Kidney glomerular epithelial cell (primary cell): Measurements from ENCODE around the gene PLEKHH1.
"Not testable (repeated sequence)": the region's sequence is repeated elsewhere in the genome, so short reads cannot be mapped to it uniquely, and the experiment has no call there.

Source experiments
- DNase-seq: peaks from one replicate; lab custom pipeline; 2025; lab: John Stamatoyannopoulos, UW

The PLEKHH1 gene

DNA sequence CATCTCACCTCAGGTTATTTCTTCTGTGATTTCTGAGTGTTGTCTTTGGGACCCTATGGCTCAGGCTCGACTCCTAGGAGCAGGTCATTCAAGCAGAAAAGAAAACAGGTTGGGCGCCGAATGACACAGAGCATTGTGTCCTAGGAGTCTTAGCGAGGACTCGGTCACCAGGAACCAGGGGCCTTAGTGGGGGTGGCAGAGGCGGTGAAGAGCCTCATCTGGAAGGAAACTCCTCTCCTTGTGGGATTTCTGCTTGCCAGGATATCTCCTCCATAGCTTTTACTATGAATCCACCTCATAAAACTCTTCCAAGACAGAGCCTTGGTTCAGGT is 630 bp downstream of the PLEKHH1 start:
- peak; percentile 62 for DNase-seq

DNA sequence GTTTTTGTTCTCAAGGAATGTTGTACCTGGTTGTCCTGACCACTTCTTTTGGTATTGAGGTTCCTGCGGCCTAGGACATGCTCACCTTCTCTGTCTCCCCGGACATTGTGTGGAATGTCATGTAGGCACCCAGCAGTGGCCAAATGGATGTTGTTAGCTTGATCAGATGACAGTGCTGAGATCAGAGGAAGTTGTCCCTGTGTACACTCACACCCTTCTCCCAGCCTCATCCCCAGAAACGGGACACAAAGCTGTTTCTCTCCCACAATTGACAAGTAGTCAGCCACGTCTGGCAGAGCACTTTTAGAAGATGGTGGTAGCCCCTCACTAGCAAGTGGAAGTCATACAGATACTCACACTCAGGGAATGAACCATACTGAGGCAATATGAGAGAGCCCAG is 3.0 kb downstream of the PLEKHH1 start:
- DNase-seq: no peak

DNA sequence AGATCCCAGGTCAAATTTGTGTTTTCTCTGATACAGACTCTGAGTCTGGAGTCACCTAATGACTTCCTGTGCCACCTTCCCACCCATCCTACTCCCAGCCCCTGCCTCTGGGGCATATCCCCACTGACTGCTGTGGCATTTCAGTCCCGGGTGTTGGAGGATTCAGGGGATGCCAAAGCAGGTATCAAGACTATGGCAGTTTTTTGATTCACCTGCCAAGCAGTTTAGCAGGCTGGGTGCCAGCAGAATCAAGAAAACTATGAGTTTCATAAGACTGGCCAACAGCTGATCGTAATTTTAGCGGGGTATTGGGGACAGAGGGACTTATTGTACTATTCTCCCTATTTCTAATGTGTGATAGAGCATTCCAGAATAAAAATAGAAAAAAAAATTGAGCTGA is 4.6 kb downstream of the PLEKHH1 start:
- no peak for DNase-seq

DNA sequence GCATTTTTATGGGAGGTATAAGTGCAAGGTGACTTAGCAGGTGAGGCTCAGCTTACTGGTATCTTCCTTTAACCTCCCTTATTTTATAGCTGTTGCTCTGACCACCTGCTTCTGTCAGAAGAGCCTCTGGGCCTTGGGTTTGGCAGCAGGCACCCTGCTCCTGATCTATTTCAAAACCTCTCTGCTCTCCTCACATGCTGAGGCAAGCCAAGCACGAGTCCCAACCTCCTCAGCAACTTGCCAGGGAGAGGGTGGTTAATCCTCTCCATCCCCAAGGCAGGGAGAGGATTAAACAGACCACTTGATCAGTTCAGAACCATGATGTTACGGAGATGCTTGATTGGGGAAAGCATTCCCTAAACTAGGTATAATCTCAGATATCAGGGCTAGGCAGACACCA is 5.4 kb downstream of the PLEKHH1 start:
- DNase-seq: no peak

DNA sequence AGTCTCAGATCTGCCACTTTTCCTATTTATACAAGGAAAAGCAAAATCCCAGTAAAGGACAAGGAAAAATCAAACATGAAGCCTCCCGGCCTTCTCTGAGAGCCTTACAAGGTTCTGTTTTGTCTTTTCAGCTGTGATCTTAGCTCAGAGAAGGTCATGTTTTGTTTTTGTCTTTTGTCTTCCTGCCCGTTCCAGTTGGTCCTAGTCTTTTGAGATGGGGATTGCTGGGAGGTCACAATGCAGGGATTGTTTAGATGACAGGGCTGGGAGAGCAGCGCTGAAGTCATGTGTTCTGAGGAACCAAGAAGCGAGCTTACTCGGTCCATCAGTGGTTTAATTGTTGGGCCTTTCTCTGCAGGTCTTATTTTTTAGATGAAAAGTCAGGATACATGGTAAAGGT is 6.0 kb downstream of the PLEKHH1 start:
- no peak for DNase-seq

DNA sequence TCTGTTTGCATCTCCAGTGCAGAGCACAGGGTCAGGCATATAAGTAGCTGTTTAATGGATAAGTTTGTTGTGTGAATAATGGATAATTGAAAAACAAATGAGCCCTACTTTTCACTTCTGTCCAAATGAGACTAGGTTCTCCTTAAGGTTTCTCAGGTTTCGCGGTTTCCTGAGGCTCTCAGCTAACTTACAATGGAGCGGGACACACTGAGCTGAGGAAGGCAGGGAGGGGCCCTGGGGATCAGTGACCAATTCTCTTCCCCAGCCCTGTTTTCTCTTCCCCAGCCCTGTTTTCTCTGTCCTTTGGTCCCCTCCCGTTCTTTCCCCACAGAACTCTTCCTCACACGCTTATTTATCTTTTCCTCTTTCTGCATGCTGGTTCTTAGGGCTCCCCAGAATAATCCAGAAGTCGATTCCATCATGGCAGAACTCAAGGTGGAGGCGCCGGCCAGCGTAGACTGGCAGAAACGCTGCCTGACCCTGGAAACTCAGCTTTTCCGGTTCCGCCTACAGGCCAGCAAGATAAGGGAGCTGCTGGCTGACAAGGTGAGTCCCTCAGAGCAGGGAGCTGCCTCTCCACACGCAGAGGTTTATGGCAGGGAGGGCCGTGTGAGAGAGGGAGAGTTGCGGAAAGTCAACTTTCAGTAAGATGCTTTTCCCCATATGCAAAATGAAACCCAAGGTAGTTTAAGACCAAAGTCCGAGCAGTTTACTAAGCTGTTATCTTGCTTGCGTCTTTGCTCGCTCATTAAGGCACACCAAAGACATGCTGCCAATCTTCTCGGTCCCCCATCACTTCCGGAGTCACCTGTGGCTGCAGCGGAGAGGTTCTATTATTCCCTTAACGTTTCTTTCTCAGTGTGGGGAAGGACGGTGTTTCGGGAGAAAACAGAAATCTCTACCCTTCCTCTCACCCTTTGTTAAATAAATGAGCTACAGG is 8.6 kb downstream of the PLEKHH1 start:
- no peak for DNase-seq

DNA sequence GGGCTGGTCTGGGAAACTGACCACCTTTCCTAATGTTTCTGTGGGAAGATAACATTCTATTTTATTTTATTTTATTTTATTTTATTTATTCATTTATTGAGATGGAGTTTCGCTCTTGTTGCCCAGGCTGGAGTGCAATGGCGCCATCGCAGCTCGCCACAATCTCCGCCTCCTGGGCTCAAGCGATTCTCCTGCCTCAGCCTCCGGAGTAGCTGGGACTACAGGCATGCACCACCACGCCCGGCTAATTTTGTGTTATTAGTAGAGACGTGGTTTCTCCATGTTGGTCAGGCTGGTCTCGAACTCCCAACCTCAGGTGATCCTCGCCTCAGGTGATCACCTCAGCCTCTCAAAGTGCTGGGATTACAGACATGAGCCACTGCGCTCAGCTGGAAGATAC is 9.5 kb downstream of the PLEKHH1 start:
- DNase-seq: not testable (repeated sequence)

DNA sequence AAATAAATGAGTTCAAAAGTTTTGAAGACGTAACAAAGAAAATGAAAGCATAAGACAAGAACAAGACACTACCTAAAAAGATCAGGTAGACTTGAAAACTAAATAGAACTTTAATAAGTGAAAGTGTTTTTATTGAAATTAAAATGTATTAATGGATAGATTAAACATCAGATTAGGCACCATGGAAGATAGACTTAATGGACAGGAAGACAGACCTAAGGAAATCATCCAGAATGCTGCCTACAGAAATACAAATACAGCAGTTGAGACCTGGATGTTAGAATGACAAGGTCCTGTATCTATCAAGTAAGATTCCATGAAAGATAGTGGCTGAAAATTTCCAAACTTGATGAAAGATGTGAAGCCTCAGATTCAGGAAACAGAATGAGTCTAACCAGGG is 11.5 kb downstream of the PLEKHH1 start:
- DNase-seq: no peak

DNA sequence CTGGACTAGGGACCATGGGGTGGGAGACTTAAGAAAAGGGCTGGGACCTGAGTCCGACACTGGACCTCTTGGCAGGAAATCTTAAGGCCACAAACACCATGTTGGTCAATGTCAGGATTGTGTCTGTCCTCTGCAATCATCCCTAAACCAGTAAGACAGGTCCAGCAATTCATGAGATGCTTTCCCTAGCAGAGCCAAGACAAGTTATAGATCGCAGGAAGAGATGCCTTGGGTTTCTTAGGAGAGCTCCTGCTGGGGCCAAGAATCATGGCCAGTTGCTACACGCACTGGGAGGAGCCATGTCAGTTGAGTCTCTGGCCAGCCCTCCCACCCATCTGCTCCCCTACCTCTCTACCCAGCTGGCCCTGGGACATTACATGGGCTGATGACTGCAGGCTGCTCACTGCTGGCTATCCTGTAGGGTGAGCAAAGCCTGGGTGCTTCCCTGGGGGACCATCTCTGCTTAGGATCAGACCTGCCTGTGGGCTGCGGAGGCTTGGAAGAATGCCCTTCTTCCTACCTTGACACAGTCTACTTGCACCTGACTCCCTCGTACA is 14.2 kb downstream of the PLEKHH1 start:
- no peak for DNase-seq

DNA sequence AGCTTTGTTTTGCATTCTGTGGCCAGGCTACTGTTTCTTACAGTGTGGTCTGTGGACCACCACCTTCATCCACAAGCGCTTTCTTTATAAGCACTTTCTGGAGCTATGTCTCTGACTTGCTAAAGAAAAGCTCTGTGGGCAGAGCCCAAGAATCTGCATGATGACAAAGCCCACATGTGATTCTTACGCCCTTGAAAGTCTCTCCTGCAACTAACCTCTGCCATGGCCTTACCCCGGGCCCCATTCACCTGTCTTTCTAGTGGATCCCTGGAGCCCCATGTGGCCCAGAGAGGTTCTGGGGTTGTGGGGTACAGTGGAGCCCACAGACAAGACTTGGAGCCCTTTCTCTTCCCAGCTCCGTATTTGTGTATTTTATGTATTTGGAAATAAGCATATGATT is 16.6 kb downstream of the PLEKHH1 start:
- DNase-seq: no peak

DNA sequence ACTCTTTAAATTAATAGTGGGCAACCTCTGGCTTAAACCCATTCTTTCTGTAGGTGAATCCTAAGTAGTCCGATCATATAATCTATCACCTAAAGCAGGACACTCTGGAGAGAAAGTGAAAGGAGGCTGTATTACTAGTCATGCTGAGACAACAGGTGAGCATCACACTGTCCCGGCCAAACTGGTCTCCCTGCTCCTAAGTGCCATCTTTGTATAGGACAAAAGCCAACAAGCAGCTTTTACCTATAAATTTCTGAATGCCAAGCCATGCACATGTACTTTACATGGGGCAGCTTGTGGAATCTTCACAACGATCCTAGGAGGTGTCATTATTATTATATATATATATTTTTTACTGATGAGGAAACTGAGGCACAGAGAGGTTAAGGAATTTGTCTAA is 18.0 kb downstream of the PLEKHH1 start:
- no peak for DNase-seq

DNA sequence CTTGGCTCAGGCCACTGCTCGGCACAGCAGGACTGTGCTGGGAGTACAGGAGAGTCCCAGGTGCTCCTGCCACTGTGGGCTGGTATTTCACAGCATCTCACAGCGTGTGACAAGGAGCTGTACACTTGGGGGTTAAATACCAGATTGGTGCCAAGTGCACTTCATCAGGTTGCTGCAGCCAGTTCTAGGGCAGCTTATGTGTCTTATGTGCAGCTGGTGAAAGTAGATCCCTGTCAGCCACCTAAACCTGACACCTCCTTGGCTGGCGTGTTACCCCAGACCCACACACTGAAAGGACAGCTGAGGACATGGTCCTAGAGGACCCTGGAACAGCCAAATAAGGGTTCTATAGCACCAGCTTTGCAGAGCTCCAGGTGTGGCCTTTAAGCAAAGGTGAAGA is 18.9 kb downstream of the PLEKHH1 start:
- no peak for DNase-seq

DNA sequence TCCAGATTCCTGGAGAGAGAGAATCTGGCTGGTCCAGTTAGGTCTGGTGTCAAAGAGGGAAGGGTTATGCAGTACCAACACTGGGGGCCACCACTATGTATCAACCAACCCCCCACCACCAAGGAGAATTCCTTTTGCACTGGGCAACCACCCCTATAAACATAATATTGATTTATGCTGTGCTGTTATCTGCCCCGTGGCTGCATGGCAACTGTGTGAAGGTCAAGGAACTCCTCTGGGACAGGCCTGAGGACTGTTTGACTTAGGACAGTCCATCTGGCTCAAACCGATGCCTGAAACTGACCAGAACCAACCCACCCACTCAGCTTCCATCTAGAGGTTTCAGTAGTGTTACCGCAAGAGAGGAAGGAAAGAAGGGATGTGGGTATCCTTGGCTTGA is 20.5 kb downstream of the PLEKHH1 start:
- no peak for DNase-seq

DNA sequence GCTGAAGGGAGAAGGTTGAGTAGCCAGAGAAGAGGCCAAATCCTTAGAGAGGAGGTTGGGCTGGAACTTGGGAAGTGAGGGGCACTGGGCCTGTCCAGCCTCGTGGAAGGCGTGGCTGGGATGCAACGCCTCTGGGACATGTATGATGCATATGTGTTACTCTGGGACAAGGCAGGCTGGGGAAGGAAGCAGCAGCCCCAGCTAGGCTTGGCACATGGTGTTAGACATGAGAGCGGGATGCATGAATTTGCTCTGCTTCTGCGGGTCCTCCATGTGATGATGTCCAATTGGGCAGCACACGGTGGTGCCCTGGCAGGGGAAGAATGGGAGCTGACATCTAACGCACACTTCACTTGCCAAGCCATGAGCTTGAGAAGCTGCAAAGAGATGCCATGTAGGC is 21.3 kb downstream of the PLEKHH1 start:
- DNase-seq: no peak

DNA sequence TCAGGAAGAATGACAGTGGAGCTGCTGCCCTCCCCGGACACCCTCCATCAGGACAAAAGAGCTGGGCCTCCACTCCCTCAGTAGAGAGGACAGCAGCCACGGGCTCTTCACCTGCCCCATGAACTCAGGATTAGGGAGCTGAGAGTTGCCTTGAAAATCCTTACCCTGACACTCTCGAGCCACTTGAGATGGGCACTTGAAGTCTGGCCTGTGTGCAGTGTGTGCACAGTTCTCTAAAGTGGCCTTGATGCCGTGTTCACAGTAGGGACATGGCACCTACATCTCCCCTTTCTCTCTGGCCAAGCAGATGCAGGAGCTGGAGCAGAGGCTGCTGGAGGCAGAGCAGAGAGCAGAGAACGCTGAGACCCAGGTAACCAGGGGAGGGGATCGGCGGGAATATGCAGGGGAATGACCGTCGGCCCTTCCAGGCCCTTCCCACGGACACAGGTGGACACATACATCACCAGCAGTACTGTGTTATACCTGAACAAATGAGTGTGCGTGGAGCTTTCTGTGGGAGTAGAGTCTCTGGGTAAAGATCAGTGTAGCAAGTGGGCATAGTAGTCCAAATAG is 22.5 kb downstream of the PLEKHH1 start:
- no peak for DNase-seq

DNA sequence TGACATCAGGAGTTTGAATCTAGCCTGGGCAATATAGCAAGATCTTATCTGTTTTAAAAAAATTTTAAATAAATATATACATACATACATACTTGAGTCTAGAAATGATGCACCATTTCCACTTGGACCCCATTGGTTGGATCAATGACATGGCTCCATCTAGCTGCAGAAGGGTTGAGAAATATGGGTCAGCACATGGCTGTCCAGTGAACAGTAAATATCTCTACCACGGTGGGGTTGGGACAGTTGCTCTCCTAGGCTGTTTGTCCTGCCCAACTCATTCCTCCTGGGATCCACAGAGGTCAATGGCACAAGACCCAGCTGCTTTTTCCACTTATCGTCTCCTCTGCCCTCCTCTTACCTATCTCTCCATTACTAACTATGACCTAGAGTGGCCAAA is 23.6 kb downstream of the PLEKHH1 start:
- no peak for DNase-seq

DNA sequence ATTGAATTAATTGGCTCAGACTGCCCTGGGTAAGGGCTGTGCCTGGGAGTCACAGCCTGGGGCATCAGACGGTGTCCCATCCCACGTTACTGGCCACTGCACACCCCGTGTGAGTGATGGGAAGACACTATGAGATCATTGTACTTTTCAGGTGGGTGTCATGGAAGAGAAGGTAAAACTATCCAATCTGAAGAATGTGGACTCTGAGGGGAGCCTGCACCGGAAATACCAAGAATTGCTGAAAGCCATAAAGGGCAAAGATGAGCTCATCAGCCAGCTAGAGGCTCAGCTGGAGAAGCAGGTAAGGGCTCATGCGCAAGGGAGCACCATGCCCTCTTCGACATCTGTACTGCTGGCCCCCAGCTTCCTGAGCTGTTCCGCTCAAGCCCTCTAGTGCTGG is 24.0 kb downstream of the PLEKHH1 start:
- peak; percentile 66 for DNase-seq

DNA sequence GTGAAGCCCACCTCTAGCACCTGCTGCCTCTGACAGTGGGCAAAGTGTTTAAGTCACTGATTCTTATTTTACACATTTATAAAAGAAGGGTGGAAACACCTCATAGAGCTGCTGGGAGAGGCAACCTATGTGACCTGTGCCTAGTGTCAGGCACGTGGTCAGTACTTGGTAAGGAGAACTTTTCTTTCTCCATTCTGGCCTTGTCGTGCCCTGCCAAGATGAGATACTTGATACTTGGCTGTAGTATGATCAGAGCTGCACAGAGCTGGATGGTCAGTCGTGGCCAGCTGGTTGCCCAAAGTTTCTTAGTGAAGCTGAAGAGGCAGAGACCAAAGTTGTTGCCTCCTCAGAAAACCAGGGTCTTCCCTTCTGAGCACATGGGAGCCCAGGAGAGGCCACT is 24.6 kb downstream of the PLEKHH1 start:
- no peak for DNase-seq

DNA sequence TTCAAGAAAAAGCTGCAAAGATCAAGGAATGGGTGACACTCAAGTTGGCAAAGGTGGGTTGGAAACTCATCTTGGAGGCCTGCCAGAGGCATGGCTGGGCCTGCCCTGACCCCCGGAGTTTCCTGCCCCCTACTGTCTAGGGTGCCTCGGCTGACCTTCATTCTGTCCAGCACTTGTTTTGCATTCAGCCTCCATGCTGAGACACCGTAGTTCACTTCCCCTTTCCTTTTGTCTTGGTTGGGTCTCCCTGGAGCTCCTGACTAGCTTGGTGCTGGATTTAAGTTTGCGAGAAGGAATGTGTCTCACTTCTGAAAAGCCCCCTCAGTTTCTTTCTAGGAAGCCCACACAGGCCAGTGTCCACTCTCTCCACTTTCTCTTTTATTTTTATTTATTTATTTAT is 26.5 kb downstream of the PLEKHH1 start:
- DNase-seq: no peak

DNA sequence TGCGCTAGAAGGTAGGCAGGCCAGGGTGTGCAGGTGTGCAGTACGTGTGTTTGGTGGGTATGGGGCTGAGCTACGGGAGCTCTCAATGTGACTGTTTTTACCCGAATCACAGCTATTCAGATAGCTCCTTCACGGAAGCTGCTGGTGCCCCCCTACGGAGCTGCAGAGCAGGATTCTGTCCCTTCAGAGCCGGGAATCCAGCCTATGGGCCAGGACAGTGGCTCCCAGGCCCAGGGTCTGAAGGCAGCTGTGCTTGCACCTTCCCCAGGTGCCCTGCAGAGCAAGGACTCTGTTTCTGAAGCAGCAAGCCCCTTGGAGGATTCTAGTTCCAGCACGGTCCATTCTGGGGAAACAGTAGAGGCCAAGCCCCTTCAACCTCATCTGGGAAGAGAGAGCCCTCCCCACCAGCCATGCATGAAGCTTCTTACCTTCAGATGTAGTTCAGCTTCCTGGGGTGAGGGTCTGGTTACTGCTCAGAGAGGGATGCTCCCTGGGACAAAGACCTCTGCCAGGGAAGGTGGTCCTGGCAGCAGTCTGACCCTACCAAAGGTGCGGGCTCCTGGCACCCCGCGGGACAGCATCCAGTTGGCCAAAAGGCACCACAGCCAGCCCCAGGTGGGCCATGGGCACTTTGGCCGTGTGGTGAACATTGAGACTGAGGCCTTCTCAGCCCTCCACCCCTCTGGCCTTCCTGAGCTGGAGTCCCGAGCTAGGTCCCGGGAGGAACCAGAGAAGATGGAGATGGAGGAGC is 29.1 kb downstream of the PLEKHH1 start:
- no peak for DNase-seq

DNA sequence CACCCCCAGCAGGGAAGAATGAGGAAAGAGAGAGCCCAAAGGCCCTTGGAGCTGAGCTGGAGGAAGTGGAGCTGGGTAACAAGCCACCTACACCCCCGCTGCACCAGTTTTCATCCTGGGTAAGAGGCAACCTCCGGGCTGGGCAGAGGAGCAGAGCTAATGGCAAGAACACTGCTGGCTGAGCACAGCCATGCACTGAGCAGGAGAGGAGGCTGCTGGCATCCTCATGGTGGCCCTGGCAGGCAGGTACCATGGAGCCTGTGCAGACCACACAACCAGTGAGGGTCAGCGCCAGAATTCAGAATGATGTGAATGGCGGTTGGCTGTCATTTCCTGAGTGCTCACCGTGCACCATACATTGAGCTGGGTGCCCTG is 29.7 kb downstream of the PLEKHH1 start:
- DNase-seq: no peak

DNA sequence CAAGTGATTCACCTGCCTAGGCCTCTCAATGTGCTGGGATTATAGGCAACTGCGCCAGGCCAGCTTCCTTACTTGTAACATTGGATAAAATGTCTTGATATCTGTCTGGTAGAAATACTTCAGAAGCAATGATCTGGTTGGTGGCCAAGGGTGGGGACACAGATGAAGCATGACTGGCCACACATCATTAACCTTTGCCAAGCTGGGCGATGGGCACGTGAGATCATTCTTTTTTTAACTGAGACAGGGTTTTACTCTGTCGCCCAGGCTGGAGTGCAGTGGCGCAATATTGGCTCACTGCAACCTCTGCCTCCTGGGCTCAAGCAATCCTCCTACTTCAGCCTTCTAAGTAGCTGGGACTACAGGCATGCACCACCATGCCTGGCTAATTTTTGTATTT is 31.1 kb downstream of the PLEKHH1 start:
- DNase-seq: peak; percentile 20

DNA sequence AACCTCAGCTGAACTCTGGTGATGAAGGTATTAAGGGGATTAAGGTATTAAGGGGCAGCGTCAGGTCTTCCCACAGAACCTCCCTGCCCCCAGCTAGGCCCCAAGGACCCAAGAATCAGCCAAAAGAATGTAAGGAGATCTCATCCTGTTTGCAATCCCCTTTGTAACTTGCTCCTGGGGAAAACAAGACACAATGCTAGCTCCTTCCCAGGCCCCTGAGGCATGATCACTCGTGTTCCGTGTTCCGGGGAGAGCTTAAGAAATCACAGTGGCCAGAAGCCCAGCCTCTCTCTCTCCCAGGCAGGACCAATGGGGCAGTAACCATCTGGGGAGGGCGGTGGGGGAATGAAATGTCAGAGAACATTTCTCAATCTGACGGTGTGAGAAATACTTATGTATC is 33.8 kb downstream of the PLEKHH1 start:
- no peak for DNase-seq
